ENCODE results near the gene OR8B3. TPM values are rescaled to one million over a fixed set of nuclear protein-coding genes. Genes with fewer than 3 reads are reported as not detected.

OR8B3 gene
- total and polyA plus RNA-seq, 10 of the 15 experiments (the other 5 are each of a cell fraction or from before 2014, with no cell fraction given) = not detected

DNA sequence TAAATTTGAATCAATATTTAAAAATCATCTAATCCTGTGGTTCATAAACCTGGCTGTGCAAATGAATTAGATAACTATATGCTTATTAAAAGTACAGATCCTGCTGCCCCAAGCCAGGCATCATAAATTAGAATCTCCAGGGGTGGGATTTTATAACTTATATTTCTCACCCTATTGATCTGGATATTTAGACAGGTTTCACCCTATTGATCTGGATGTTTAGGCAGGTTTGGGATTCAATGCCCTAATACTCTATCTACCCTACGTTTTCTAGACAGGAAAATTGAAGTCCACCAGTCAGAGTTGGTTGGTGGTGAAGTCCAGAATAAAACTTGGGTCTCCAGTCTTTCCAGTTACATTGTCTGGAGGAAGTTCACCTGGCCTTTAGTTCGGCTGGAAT, 44.0 kb upstream of the OR8B3 start:
- no peak overlapping the region for H3K27ac ChIP-seq (ENCODE audit: control insufficient read depth, insufficient read depth)
- ChIA-PET SMC1A (ENCODE audit: uncharacterized antibody, unreplicated experiment) (interaction anchor here (1.6 kb wide), 1 partner anchor 9 kb away, joined by 4 read pairs; no protein-coding TSS in a partner anchor), RAD21 (ENCODE audit: unreplicated experiment) (no interaction called here), CTCF (no interaction called here), POLR2A (no interaction called here)
- no peak overlapping the region for H3K9ac ChIP-seq (ENCODE audit: control insufficient read depth, insufficient read depth, low read length)
- FAIRE-seq = no peak
- no peaks in the 10 kb centered on the region for H3K9me3 ChIP-seq (replicated peaks; ENCODE audit: control insufficient read depth, insufficient read depth, low read length)
- in situ Hi-C loops (cut with MboI) (no loop called here), intact Hi-C loops (cut with micrococcal nuclease; ENCODE audit: unreplicated experiment) (no loop called here)
- no peak overlapping the region for H3K4me3 ChIP-seq
- 0% methylated on average over 2 of the region's 2 CpGs for WGBS (ENCODE audit: insufficient coverage, insufficient replicate concordance, low lambda C conversion rate, missing lambda C conversion rate)
- H3K4me2 ChIP-seq (ENCODE audit: control insufficient read depth, insufficient read depth) = no peak overlapping the region
- H3K27me3 ChIP-seq (replicated peaks in 1 of 2; ENCODE audit: control insufficient read depth in 2 of 2, insufficient read depth in 2 of 2, low read length in 1 of 2) = no peaks in the 10 kb centered on the region; a peak in 3 of 4 replicates
- no peak for ATAC-seq
- no TSS peak for BruUV-seq (replicated peaks)
- H2AFZ ChIP-seq (ENCODE audit: control insufficient read depth, low read depth, low read length) = no peak overlapping the region
- DNase-seq (ENCODE audit: low read depth, low spot score) = no peak
- no peaks in the 10 kb centered on the region for H3K79me2 ChIP-seq (ENCODE audit: control insufficient read depth, insufficient read depth, low read length)
- H4K20me1 ChIP-seq (ENCODE audit: control insufficient read depth, insufficient read depth) = no peaks in the 10 kb centered on the region
- H3K4me1 ChIP-seq (ENCODE audit: control insufficient read depth, insufficient read depth, low read length) = no peaks in the 10 kb centered on the region
- no peaks in the 10 kb centered on the region for H3K36me3 ChIP-seq (ENCODE audit: control insufficient read depth in 2 of 2, insufficient read depth in 2 of 2, low read length in 1 of 2)
- TF ChIP-seq KLF5 (IDR thresholded peaks at IDR 0.05; ENCODE audit: partially characterized antibody) = no peak
- no peak for TF ChIP-seq SIX5 (IDR thresholded peaks at IDR 0.05; ENCODE audit: low read depth, low read length, severe bottlenecking)
- no peak for TF ChIP-seq YY1 (IDR thresholded peaks at IDR 0.05; ENCODE audit: low read depth, low read length)
- TF ChIP-seq, protein P1, sequence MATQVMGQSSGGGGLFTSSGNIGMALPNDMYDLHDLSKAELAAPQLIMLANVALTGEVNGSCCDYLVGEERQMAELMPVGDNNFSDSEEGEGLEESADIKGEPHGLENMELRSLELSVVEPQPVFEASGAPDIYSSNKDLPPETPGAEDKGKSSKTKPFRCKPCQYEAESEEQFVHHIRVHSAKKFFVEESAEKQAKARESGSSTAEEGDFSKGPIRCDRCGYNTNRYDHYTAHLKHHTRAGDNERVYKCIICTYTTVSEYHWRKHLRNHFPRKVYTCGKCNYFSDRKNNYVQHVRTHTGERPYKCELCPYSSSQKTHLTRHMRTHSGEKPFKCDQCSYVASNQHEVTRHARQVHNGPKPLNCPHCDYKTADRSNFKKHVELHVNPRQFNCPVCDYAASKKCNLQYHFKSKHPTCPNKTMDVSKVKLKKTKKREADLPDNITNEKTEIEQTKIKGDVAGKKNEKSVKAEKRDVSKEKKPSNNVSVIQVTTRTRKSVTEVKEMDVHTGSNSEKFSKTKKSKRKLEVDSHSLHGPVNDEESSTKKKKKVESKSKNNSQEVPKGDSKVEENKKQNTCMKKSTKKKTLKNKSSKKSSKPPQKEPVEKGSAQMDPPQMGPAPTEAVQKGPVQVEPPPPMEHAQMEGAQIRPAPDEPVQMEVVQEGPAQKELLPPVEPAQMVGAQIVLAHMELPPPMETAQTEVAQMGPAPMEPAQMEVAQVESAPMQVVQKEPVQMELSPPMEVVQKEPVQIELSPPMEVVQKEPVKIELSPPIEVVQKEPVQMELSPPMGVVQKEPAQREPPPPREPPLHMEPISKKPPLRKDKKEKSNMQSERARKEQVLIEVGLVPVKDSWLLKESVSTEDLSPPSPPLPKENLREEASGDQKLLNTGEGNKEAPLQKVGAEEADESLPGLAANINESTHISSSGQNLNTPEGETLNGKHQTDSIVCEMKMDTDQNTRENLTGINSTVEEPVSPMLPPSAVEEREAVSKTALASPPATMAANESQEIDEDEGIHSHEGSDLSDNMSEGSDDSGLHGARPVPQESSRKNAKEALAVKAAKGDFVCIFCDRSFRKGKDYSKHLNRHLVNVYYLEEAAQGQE (IDR thresholded peaks at IDR 0.05; ENCODE audit: low read depth, low read length) = no peak
- TF ChIP-seq NRF1 (conservative IDR thresholded peaks at IDR 0.05; ENCODE audit: low read depth, low read length) = no peak
- TF ChIP-seq TARDBP (IDR thresholded peaks at IDR 0.05; ENCODE audit: borderline replicate concordance) = no peak
- TF ChIP-seq SMAD1 (IDR thresholded peaks at IDR 0.05; ENCODE audit: low read depth, partially characterized antibody) = no peak
- TF ChIP-seq, protein P2, sequence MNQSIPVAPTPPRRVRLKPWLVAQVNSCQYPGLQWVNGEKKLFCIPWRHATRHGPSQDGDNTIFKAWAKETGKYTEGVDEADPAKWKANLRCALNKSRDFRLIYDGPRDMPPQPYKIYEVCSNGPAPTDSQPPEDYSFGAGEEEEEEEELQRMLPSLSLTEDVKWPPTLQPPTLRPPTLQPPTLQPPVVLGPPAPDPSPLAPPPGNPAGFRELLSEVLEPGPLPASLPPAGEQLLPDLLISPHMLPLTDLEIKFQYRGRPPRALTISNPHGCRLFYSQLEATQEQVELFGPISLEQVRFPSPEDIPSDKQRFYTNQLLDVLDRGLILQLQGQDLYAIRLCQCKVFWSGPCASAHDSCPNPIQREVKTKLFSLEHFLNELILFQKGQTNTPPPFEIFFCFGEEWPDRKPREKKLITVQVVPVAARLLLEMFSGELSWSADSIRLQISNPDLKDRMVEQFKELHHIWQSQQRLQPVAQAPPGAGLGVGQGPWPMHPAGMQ (IDR thresholded peaks at IDR 0.05; ENCODE audit: borderline replicate concordance) = no peak
- TF ChIP-seq NBN (IDR thresholded peaks at IDR 0.05) = no peak
- no peak for TF ChIP-seq RFX5 (IDR thresholded peaks at IDR 0.05; ENCODE audit: low read depth, low read length)
- TF ChIP-seq NFXL1 (IDR thresholded peaks at IDR 0.05; ENCODE audit: borderline replicate concordance) = no peak
- TF ChIP-seq, protein P3, sequence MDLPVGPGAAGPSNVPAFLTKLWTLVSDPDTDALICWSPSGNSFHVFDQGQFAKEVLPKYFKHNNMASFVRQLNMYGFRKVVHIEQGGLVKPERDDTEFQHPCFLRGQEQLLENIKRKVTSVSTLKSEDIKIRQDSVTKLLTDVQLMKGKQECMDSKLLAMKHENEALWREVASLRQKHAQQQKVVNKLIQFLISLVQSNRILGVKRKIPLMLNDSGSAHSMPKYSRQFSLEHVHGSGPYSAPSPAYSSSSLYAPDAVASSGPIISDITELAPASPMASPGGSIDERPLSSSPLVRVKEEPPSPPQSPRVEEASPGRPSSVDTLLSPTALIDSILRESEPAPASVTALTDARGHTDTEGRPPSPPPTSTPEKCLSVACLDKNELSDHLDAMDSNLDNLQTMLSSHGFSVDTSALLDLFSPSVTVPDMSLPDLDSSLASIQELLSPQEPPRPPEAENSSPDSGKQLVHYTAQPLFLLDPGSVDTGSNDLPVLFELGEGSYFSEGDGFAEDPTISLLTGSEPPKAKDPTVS (IDR thresholded peaks at IDR 0.05; ENCODE audit: low read depth, low read length) = no peak
- no peak for TF ChIP-seq PAX8 (IDR thresholded peaks at IDR 0.05)
- no peak for TF ChIP-seq IKZF2 (IDR thresholded peaks at IDR 0.05)
- TF ChIP-seq RAD21 (IDR thresholded peaks at IDR 0.05; ENCODE audit: insufficient read depth, low read depth, low read length) = no peak
- TF ChIP-seq, protein P4, sequence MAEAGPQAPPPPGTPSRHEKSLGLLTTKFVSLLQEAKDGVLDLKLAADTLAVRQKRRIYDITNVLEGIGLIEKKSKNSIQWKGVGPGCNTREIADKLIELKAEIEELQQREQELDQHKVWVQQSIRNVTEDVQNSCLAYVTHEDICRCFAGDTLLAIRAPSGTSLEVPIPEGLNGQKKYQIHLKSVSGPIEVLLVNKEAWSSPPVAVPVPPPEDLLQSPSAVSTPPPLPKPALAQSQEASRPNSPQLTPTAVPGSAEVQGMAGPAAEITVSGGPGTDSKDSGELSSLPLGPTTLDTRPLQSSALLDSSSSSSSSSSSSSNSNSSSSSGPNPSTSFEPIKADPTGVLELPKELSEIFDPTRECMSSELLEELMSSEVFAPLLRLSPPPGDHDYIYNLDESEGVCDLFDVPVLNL (IDR thresholded peaks at IDR 0.05; ENCODE audit: low read depth, low read length) = no peak

Data from GM12878 (cell line).